Stomach (tissue), 4 donors: Measurements from ENCODE around the gene TLK2.

Experiments used
- CTCF ChIP-seq, 7 experiments: fragments of 450-650 bp in 4 of 7; fragments of 200-600 bp in 3 of 7; sonication (generic) in 3 of 7; IDR thresholded peaks; one replicate each; pipeline ENCODE4 v1.5.1; 2016 to 2019; ENCODE audit warnings: antibody characterized with exemption in 7 of 7, control low read depth in 2 of 7, mild to moderate bottlenecking in 1 of 7
- POLR2AphosphoS5 ChIP-seq, 3 donors: sonication (generic); formaldehyde crosslinking; IDR thresholded peaks; one replicate each; pipeline ENCODE4 v1.6.1; 2016; ENCODE audit warnings: antibody characterized with exemption in 3 of 3

DNA sequence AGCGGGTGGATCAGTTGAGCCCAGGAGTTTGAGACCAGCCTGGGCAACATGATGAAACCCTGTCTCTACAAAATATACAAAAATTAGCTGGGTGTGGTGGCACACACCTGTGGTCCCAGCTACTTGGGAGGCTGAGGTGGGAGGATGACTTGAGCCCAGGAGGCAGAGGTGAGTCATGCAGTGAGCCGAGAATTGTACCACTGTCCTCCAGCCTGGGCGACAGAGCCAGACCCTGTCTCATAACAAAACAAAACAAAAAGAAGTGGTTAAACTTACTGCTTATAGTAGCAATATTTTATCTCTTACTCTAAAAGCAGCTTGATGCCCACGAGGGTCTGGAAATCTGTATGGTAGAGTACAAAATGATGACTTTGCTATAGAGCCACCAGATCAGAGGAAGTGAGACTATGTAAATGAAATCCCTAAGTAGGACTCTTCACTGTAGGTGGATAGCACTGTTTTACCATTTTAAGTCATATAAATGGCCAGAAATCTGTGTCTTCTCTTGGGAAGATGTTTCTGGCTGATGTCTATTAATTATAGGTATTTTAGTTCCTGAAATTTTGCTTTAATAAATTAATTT, 88.5 kb downstream of the TLK2 start:
- TF ChIP-seq CTCF (IDR thresholded peaks at IDR 0.05), result no peak
- TF ChIP-seq POLR2AphosphoS5 (IDR thresholded peaks at IDR 0.05), result no peak
